Neuronal stem cell (in vitro differentiated cells): Measurements from ENCODE around the gene CCT8.

Source experiments
- DNase-seq: peaks from one replicate; pipeline ENCODE4 v3.0.0-alpha.2; 2013; ENCODE audit warnings: low spot score
- H2AFZ ChIP-seq: one replicate; pipeline ENCODE4 v1.6.1; 2013; ENCODE audit warnings: mild to moderate bottlenecking, low read length, inconsistent platforms
- H2AK5ac ChIP-seq: 2 replicates; pipeline ENCODE4 v1.6.1; 2013; ENCODE audit warnings: low read depth, mild to moderate bottlenecking, inconsistent platforms, low read length, moderate library complexity, mixed read lengths
- H2BK120ac ChIP-seq: 2 replicates; pipeline ENCODE4 v1.6.1; 2013; ENCODE audit warnings: low read depth, mild to moderate bottlenecking, inconsistent platforms, low read length, moderate library complexity, mixed read lengths
- H2BK12ac ChIP-seq: one replicate; pipeline ENCODE4 v1.6.1; 2013; ENCODE audit warnings: low read length, inconsistent platforms
- H2BK15ac ChIP-seq: 2 replicates; pipeline ENCODE4 v1.6.1; 2013; ENCODE audit warnings: mild to moderate bottlenecking, low read length, inconsistent platforms, mixed read lengths
- H2BK5ac ChIP-seq: one replicate; pipeline ENCODE4 v1.6.1; 2013; ENCODE audit warnings: inconsistent platforms, mild to moderate bottlenecking, low read length, moderate library complexity
- H3K14ac ChIP-seq: one replicate; pipeline ENCODE4 v1.6.1; 2013; ENCODE audit warnings: low read length, inconsistent platforms
- H3K18ac ChIP-seq: 2 replicates; pipeline ENCODE4 v1.6.1; 2013; ENCODE audit warnings: low read length, inconsistent platforms
- H3K23ac ChIP-seq: 2 replicates; pipeline ENCODE4 v1.6.1; 2013; ENCODE audit warnings: low read depth, mild to moderate bottlenecking, mixed read lengths, low read length, inconsistent platforms; ENCODE audit not compliant: poor library complexity
- H3K27ac ChIP-seq: replicated peaks from 3 replicates; pipeline ENCODE4 v1.5.1; 2013; ENCODE audit warnings: low read length, inconsistent platforms
- H3K27me3 ChIP-seq, 3 experiments: 2 replicates each; pipeline ENCODE4 v1.6.1; 2013; ENCODE audit warnings: low read length in 3 of 3, mild to moderate bottlenecking in 2 of 3, inconsistent platforms in 1 of 3, low read depth in 1 of 3, mixed read lengths in 1 of 3, moderate library complexity in 1 of 3; ENCODE audit not compliant: control insufficient read depth in 3 of 3, insufficient read depth in 3 of 3
- H3K36me3 ChIP-seq, 2 donors: replicated peaks in 1 of 2; 2 replicates each; pipeline ENCODE4 v1.6.1; 2013; ENCODE audit warnings: low read length in 2 of 2; ENCODE audit not compliant: control insufficient read depth in 2 of 2, insufficient read depth in 2 of 2
- H3K4ac ChIP-seq: 2 replicates; pipeline ENCODE4 v1.6.1; 2013; ENCODE audit warnings: inconsistent platforms, mild to moderate bottlenecking, low read length, moderate library complexity
- H3K4me1 ChIP-seq, 2 donors: 1 replicate in 1 of 2; 2 replicates in 1 of 2; pipeline ENCODE4 v1.6.1; 2013; ENCODE audit warnings: low read length in 2 of 2, low read depth in 1 of 2; ENCODE audit not compliant: control insufficient read depth in 2 of 2, insufficient read depth in 1 of 2
- H3K4me2 ChIP-seq: one replicate; pipeline ENCODE4 v1.6.1; 2013; ENCODE audit warnings: mild to moderate bottlenecking, low read length, inconsistent platforms; ENCODE audit not compliant: insufficient read depth, poor library complexity, severe bottlenecking
- H3K4me3 ChIP-seq, 2 donors: 2 replicates each; pipeline ENCODE4 v1.5.1; 2013; ENCODE audit warnings: low read length in 2 of 2, mild to moderate bottlenecking in 2 of 2, inconsistent platforms in 1 of 2, moderate library complexity in 1 of 2
- H3K79me1 ChIP-seq: one replicate; pipeline ENCODE4 v1.6.1; 2013; ENCODE audit warnings: low read depth, mild to moderate bottlenecking, inconsistent platforms, low read length, moderate library complexity
- H3K9ac ChIP-seq: one replicate; pipeline ENCODE4 v1.6.1; 2013; ENCODE audit warnings: mild to moderate bottlenecking, low read depth, low read length, inconsistent platforms; ENCODE audit not compliant: poor library complexity
- H3K9me3 ChIP-seq, 2 donors: replicated peaks in 1 of 2; 2 replicates each; pipeline versions ENCODE3 to v1.6.1; 2013; ENCODE audit warnings: low read length in 2 of 2, mild to moderate bottlenecking in 2 of 2, inconsistent platforms in 1 of 2, low read depth in 1 of 2, mixed read lengths in 1 of 2, moderate library complexity in 1 of 2; ENCODE audit not compliant: control insufficient read depth in 2 of 2, insufficient read depth in 1 of 2
- H4K8ac ChIP-seq: one replicate; pipeline ENCODE4 v1.6.1; 2013; ENCODE audit warnings: low read depth, mild to moderate bottlenecking, inconsistent platforms, low read length, moderate library complexity
- H4K91ac ChIP-seq: one replicate; pipeline ENCODE4 v1.6.1; 2013; ENCODE audit warnings: low read length, low read depth, mild to moderate bottlenecking, inconsistent platforms; ENCODE audit not compliant: poor library complexity
- WGBS, 2 donors: extraction: QIAGEN DNeasy Blood & Tissue Kit; methylation state at CpG; one replicate each; pipeline ENCODE4 v1.1.7; 2013; ENCODE audit warnings: missing lambda C conversion rate in 2 of 2, mixed read lengths in 1 of 2; ENCODE audit not compliant: insufficient read length in 2 of 2, insufficient replicate concordance in 1 of 2; ENCODE audit errors: extremely low coverage in 2 of 2; 5-methylcytosine and 5-hydroxymethylcytosine counted together

CCT8 gene

DNA sequence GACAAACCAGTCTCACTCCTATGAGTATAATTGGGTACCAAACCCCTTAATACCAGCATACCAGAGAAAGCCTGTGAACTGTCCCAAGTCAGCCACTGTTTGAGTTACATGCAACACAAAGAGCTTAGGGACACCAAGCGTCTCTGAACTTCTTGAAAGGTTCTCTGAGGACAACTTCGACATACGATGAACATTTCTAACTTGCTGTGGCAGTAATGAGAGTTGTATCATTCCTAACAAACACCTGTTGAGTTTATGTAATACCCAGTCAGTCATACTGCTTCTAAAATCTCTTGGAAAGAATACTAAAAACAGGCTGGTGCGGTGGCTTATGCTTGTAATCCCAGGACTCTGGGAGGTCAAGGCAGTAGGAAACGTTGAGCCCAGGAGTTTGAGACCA, 18.4 kb downstream of the CCT8 start:
- H4K91ac ChIP-seq: no peak overlapping the region
- H3K4me1 ChIP-seq: no peaks in the 10 kb centered on the region
- no peak for DNase-seq
- no peak overlapping the region for H3K18ac ChIP-seq
- H3K36me3 ChIP-seq: peaks cover 30 to 98% of the 10 kb centered on the region in 2 donors
- H3K23ac ChIP-seq: no peak overlapping the region
- no peak overlapping the region for H3K4ac ChIP-seq
- H2BK120ac ChIP-seq: no peak overlapping the region
- no peak overlapping the region for H3K9ac ChIP-seq
- H2BK12ac ChIP-seq: no peak overlapping the region
- H3K4me2 ChIP-seq: no peak overlapping the region
- no peaks in the 10 kb centered on the region for H3K27me3 ChIP-seq
- no peaks in the 10 kb centered on the region for H3K79me1 ChIP-seq
- H2BK15ac ChIP-seq: no peak overlapping the region
- no CpG with 5 or more reads among the region's 5 CpGs for WGBS, 2 donors
- H3K9me3 ChIP-seq: no peaks in the 10 kb centered on the region
- no peak overlapping the region for H3K4me3 ChIP-seq
- no peak overlapping the region for H2AFZ ChIP-seq
- H2BK5ac ChIP-seq: no peak overlapping the region
- H3K27ac ChIP-seq: no peak overlapping the region
- no peak overlapping the region for H2AK5ac ChIP-seq
- no peak overlapping the region for H3K14ac ChIP-seq
- no peak overlapping the region for H4K8ac ChIP-seq

DNA sequence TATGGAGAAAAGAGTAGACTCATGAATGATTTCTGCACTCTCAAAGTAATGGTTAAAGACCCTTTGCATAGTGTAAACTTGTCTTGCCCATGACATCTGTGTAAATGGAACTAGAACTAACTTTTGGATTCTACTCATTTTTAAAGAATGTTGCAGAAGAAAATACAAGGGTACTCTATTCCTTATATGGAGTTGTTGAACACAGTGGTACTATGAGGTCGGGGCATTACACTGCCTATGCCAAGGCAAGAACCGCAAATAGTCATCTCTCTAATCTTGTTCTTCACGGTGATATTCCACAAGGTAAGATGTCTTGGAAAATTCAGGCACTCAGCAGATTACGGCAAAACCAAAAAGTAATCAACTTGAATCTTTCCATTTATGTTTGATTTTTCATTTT, 19.8 kb downstream of the CCT8 start:
- H2BK120ac ChIP-seq: no peak overlapping the region
- no peak overlapping the region for H3K23ac ChIP-seq
- no peaks in the 10 kb centered on the region for H3K9me3 ChIP-seq
- no peaks in the 10 kb centered on the region for H3K4me1 ChIP-seq
- no peak overlapping the region for H2BK12ac ChIP-seq
- no peak overlapping the region for H2AK5ac ChIP-seq
- H3K18ac ChIP-seq: no peak overlapping the region
- no peak overlapping the region for H4K91ac ChIP-seq
- no peak overlapping the region for H3K4me2 ChIP-seq
- H2AFZ ChIP-seq: no peak overlapping the region
- no peak overlapping the region for H3K9ac ChIP-seq
- no peaks in the 10 kb centered on the region for H3K79me1 ChIP-seq
- no peaks in the 10 kb centered on the region for H3K27me3 ChIP-seq
- H3K36me3 ChIP-seq: peaks cover 31 to 98% of the 10 kb centered on the region in 2 donors
- WGBS, 2 donors: no CpG with 5 or more reads among the region's 4 CpGs
- no peak overlapping the region for H3K27ac ChIP-seq
- H3K4me3 ChIP-seq: no peak overlapping the region
- no peak for DNase-seq
- H3K14ac ChIP-seq: no peak overlapping the region
- H4K8ac ChIP-seq: no peak overlapping the region
- no peak overlapping the region for H2BK5ac ChIP-seq
- no peak overlapping the region for H3K4ac ChIP-seq
- no peak overlapping the region for H2BK15ac ChIP-seq

DNA sequence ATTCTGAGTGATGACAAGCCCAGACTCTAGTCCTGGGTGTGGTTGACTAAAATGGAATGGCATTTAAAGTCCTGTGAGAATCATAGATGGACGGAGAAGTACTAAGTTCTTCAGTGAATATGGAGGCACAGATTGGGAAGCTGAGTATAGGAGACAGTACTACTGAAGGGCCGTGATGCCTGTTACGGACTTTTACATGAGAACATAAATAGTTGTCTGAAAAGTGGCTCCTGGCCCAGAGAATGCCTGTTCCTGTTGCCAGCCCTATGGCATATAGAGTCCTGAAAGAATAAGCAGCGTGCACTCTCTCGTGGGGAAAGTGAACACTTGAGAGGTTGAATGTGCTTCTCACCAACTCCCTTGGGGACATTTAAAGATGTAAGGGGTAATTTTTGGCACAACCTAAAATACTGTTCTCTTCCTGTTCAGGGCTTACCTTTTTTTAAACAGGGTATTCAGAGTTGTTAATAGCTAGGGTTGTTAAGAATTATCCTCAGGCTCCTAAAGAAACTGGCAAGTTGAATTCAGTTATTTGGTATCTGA, 20.4 kb downstream of the CCT8 start:
- H3K9ac ChIP-seq: no peak overlapping the region
- no peaks in the 10 kb centered on the region for H3K27me3 ChIP-seq
- peaks cover 31 to 98% of the 10 kb centered on the region in 2 donors for H3K36me3 ChIP-seq
- H3K79me1 ChIP-seq: no peaks in the 10 kb centered on the region
- no peak overlapping the region for H3K4me2 ChIP-seq
- H2BK5ac ChIP-seq: no peak overlapping the region
- no peak overlapping the region for H4K91ac ChIP-seq
- H2BK15ac ChIP-seq: no peak overlapping the region
- H3K18ac ChIP-seq: no peak overlapping the region
- no peaks in the 10 kb centered on the region for H3K4me1 ChIP-seq
- no peak overlapping the region for H3K14ac ChIP-seq
- H3K27ac ChIP-seq: no peak overlapping the region
- WGBS, 2 donors: no CpG with 5 or more reads among the region's 5 CpGs
- no peak overlapping the region for H2BK12ac ChIP-seq
- H2AK5ac ChIP-seq: no peak overlapping the region
- H3K9me3 ChIP-seq: no peaks in the 10 kb centered on the region
- no peak overlapping the region for H4K8ac ChIP-seq
- no peak overlapping the region for H3K4me3 ChIP-seq
- no peak overlapping the region for H2AFZ ChIP-seq
- no peak overlapping the region for H3K4ac ChIP-seq
- H2BK120ac ChIP-seq: no peak overlapping the region
- no peak for DNase-seq
- H3K23ac ChIP-seq: no peak overlapping the region

DNA sequence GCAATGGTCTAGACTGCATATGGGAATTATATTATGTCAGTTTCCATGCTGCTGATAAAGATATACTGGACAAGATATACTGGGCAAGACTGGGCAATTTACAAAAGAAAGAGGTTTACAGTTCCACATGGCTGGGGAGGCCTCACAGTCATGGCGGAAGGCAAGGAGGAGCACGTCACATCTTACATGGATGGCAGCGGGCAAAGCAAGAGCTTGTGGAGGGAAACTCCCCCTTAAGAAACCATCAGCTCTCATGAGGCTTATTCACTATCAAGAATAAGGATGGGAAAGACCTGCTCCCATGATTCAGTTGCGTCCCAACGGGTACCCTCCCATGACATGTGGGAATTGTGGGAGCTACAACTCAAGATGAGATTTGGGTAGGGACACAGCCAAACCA, 21.2 kb downstream of the CCT8 start:
- no peak overlapping the region for H3K27ac ChIP-seq
- no peak overlapping the region for H3K9ac ChIP-seq
- H3K4me2 ChIP-seq: no peak overlapping the region
- no peak overlapping the region for H3K4ac ChIP-seq
- H3K18ac ChIP-seq: no peak overlapping the region
- no peak overlapping the region for H2BK120ac ChIP-seq
- H4K91ac ChIP-seq: no peak overlapping the region
- no peak overlapping the region for H2AK5ac ChIP-seq
- no CpG with 5 or more reads among the region's 5 CpGs for WGBS, 2 donors
- H4K8ac ChIP-seq: no peak overlapping the region
- no peak overlapping the region for H3K14ac ChIP-seq
- H3K4me3 ChIP-seq: no peak overlapping the region
- no peaks in the 10 kb centered on the region for H3K9me3 ChIP-seq
- peaks cover 30 to 98% of the 10 kb centered on the region in 2 donors for H3K36me3 ChIP-seq
- no peaks in the 10 kb centered on the region for H3K79me1 ChIP-seq
- no peak overlapping the region for H2BK12ac ChIP-seq
- H2BK5ac ChIP-seq: no peak overlapping the region
- H3K4me1 ChIP-seq: no peaks in the 10 kb centered on the region
- no peak for DNase-seq
- no peak overlapping the region for H3K23ac ChIP-seq
- H2BK15ac ChIP-seq: no peak overlapping the region
- H3K27me3 ChIP-seq: no peaks in the 10 kb centered on the region
- no peak overlapping the region for H2AFZ ChIP-seq
